ENCODE measurements around the gene FNDC1.

Gene FNDC1

GRCh38 chr6:159169193-159169555, at the start of gene FNDC1:
Gene FNDC1 (plus strand): TSS chr6:159169400. CDS start chr6:159169597, 197 bp downstream.
- in situ Hi-C loops (cut with MboI; ENCODE audit: low sequenced_read_pairs), result no loop called here

GRCh38 chr6:159119791-159120190, 49.4 kb upstream of the FNDC1 start:
- in situ Hi-C loops (cut with MboI; ENCODE audit: low sequenced_read_pairs), result loop anchor here (10.0 to 25.0 kb wide), 2 partner anchors 415 to 907 kb away; no protein-coding TSS in a partner anchor

GRCh38 chr6:159121486-159121885, 47.7 kb upstream of the FNDC1 start:
- in situ Hi-C loops (cut with MboI; ENCODE audit: low sequenced_read_pairs), result loop anchor here (10.0 to 25.0 kb wide), 2 partner anchors 417 to 909 kb away; no protein-coding TSS in a partner anchor

DNA sequence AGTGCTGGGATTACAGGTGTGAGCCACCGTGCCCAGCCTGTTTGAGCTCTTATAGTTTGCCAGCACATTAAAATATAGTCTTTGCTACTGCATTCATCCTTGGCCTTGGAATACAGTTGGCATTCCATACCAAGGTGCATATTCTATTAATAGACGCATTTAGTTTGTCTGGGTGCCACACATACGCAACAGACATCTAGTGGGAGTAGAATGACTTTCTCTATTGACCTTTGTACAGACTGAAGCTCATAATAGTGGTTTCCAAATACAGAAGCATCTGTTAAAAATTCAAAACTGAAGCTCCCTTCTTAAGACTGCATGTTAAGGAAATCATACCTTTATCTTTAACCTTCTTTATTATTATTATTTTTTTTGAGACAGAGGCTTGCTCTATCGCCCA, 46.7 kb upstream of the FNDC1 start:
- in situ Hi-C loops (cut with MboI; ENCODE audit: low sequenced_read_pairs), result loop anchor here (10.0 to 25.0 kb wide), 2 partner anchors 418 to 910 kb away; no protein-coding TSS in a partner anchor

DNA sequence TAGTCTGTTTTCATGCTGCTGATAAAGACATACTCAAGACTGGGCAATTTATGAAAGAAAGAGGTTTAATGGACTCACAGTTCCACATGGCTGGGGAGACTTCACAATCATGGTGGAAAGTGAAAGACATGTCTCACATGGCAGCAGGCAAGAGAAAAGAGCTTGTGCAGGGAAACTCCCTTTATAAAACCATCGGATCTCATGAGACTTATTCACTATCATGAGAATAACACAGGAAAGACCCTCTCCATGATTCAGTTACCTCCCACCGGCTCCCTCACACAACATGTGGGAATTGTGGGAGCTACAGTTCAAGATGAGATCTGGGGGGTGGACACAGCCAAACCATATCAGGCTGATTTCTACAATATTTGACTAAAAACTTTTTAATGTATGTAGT, 45.4 kb upstream of the FNDC1 start:
- in situ Hi-C loops (cut with MboI; ENCODE audit: low sequenced_read_pairs), result loop anchor here (10.0 to 25.0 kb wide), 2 partner anchors 419 to 912 kb away; no protein-coding TSS in a partner anchor

DNA sequence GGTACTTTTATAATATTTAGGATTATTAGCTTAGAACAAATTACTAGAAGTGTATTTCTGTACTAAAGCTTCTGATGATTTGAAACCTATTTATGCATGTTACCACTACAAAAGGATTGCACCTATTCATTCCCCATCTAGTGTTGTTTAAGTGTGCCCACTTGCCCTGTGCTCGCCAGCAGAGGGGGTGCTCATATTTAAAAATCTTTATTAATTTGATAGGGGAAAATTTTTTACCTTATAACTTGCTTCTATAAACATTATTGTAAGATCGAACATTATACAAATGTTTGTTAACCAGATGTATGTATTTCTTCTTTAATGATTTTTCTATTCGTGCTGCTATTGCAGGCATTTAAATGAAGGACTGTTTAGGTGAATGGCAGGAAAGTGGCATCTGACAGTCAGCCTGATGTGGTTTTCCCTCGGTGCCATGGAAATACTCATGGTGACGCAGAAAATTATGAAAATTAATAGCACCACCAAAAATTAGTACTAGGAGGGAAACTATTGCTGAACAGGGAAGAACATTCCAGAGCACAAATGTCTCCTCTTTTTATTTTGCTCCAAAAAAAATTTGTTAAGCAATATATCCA, 44.1 kb upstream of the FNDC1 start:
- in situ Hi-C loops (cut with MboI; ENCODE audit: low sequenced_read_pairs), result loop anchor here (10.0 kb wide), 1 partner anchor 420 kb away; no protein-coding TSS in a partner anchor

DNA sequence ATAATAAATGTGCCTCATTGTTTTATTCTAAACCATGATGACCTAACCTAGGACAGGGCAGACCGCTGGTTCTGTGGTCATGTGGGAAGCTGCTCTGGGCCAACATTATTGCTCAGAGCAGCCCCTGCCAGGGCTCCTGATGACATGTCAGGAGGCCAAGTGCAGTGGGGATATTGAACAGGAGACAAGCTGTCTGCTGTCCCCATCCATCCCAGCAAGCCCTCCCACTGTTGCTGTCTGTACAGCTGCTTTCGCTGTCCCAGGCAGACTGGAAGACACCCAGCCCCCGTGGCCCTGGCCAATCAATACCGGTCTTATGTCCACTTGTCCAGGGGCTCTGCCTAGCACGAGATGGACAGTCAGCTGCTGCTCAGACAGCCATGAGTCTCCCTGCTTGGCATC, 43.2 kb upstream of the FNDC1 start:
- in situ Hi-C loops (cut with MboI; ENCODE audit: low sequenced_read_pairs), result loop anchor here (10.0 kb wide), 1 partner anchor 421 kb away; no protein-coding TSS in a partner anchor

GRCh38 chr6:159126590-159126989, 42.6 kb upstream of the FNDC1 start:
- in situ Hi-C loops (cut with MboI; ENCODE audit: low sequenced_read_pairs), result loop anchor here (10.0 kb wide), 1 partner anchor 422 kb away; no protein-coding TSS in a partner anchor

DNA sequence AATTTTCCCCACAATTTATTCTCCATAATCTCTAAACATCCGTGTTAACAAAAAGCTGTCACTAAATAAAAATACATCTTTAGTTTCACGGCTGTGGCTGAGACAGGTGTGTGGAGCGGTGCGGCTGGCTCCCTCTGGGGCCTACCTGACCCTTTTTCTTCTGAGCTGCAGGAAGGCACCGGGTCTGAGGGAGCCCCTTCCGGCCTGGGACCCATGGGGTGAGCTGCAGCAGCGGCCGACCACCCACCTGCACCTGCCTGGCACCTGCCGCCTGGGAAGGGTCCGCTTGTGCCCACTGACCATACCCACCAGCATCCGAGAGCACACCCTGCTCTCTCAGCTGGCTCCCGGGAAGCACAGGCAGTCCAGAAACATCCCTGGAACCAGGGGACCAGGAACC, 41.5 kb upstream of the FNDC1 start:
- in situ Hi-C loops (cut with MboI; ENCODE audit: low sequenced_read_pairs), result loop anchor here (10.0 kb wide), 1 partner anchor 423 kb away; no protein-coding TSS in a partner anchor

GRCh38 chr6:159128978-159129377, 40.2 kb upstream of the FNDC1 start:
- in situ Hi-C loops (cut with MboI; ENCODE audit: low sequenced_read_pairs), result loop anchor here (10.0 kb wide), 1 partner anchor 424 kb away; no protein-coding TSS in a partner anchor

GRCh38 chr6:159130846-159131245, 38.4 kb upstream of the FNDC1 start:
- in situ Hi-C loops (cut with MboI; ENCODE audit: low sequenced_read_pairs), result no loop called here

- in situ Hi-C loops (cut with MboI; ENCODE audit: low sequenced_read_pairs), result no loop called here
Observed at GRCh38 chr6:159131709-159132108, 37.5 kb upstream of the FNDC1 start.

GRCh38 chr6:159132664-159133063, 36.5 kb upstream of the FNDC1 start:
- in situ Hi-C loops (cut with MboI; ENCODE audit: low sequenced_read_pairs), result no loop called here

- in situ Hi-C loops (cut with MboI; ENCODE audit: low sequenced_read_pairs), result no loop called here
Observed at GRCh38 chr6:159134701-159135364, 34.4 kb upstream of the FNDC1 start.

- in situ Hi-C loops (cut with MboI; ENCODE audit: low sequenced_read_pairs), result no loop called here
Observed at GRCh38 chr6:159137676-159138075, 31.5 kb upstream of the FNDC1 start.

DNA sequence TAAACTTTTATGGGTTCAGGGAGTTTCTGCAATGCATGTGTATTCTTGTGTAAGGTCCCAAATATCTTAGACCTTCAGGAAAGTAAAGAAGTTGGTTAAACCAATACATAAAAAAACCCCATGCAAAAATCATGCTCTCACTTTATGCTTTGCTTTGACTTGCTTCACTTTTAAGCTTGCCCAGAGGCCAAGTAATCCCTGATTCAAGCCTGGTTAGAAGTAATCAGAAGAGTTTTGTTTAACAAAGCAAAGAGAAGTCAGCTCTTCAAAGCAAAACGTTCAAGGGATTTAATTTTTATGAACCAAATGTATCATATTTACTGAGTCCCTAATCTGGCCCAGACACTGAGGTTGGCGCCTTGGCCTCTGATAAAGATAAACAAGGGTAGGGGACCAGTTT, 26.7 kb upstream of the FNDC1 start:
- in situ Hi-C loops (cut with MboI; ENCODE audit: low sequenced_read_pairs), result no loop called here

- in situ Hi-C loops (cut with MboI; ENCODE audit: low sequenced_read_pairs), result no loop called here
Observed at GRCh38 chr6:159148641-159149040, 20.6 kb upstream of the FNDC1 start.

- in situ Hi-C loops (cut with MboI; ENCODE audit: low sequenced_read_pairs), result no loop called here
Observed at GRCh38 chr6:159149641-159150040, 19.6 kb upstream of the FNDC1 start.

DNA sequence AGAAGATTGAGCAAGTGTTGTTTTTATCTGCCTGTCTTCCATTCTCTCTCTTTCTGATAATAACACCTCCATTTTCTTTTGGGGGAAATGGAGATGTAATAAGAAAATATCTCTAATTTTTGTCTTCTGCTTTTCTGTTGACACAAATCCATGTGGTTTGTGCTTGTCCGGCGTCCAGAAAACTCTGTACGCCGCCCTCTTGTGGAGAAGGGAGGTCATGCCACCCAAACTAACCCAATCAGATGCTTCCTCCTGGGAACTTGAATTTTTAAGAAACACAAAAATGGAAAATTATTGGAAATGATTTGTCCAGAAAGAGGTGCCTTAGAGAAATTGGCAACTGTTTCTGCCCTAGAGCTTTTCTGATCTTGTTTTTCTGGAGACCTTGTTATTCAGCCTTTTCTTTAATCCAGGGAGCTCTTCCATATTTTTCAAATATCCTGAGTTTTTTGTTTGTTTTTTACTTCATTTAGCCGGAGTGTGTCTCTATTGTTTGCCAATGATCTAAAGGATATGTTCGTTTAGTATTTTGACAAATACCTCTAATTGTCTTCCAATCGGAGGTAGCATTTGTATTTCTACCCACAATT, 17.8 kb upstream of the FNDC1 start:
- in situ Hi-C loops (cut with MboI; ENCODE audit: low sequenced_read_pairs), result no loop called here

DNA sequence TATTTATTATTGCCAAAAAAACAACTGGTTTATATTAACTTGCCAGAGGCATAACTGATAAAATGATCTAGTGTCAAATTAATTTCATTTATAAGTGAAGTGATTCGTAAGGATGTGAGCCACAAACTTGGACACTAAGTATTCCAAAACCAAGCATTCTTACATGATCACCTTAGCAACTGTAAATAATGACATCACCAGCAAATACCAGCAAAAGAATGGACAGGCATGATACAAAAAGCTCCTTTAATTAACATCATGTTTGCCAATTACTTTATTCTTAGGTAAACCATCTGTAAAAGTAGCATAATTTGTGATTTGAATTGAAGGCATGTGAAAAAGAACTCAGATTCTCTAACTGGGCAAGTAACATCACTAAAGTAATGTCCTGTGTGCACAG, 17.2 kb upstream of the FNDC1 start:
- in situ Hi-C loops (cut with MboI; ENCODE audit: low sequenced_read_pairs), result no loop called here

DNA sequence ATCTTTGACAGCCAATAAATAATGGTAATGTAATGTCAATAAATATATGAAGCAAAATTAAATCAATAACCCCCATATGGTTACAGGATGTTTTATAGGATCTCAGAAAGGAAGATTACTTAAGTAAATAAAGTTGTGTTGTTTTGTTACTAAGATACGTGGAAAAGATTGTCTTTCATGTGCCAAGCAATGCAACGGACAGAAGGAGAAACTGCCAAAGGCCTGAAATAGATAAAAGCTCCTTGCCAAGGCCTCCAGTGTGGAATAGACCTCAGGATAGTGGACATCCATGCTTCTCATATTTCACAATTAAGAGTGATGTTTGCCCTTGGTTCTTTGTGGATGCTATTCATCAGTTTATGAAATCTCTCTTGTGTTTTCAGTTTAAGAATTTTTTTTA, 16.4 kb upstream of the FNDC1 start:
- in situ Hi-C loops (cut with MboI; ENCODE audit: low sequenced_read_pairs), result no loop called here

DNA sequence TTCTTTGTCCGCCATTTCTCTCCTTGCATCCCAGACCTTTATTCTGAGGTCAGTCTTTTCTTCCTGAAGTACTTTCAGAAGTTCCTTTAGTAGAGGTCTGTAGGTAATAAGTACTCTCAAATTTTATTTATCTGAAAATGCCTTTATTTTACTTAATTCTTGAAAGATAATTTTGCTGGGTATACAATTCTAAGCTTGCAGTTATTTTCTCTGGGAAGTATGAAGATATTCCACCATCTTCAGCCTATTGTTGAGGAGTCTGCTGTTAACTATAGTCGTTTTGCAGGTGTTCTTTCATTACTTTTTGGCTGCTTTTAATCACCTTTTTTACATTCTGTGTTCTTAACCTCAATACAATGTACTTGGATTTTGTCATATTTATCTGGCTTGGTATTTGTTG, 13.5 kb upstream of the FNDC1 start:
- in situ Hi-C loops (cut with MboI; ENCODE audit: low sequenced_read_pairs), result no loop called here
